DMS153 treated with DMSO at 0.1 percent for 48 hours (cell line): Measurements from ENCODE around the gene RFX1.
"Not testable (repeated sequence)": the region's sequence is repeated elsewhere in the genome, so short reads cannot be mapped to it uniquely, and the experiment has no call there.

Source experiments
- DNase-seq: peaks from one replicate; lab custom pipeline; 2025; ENCODE audit not compliant: unreplicated experiment; lab: John Stamatoyannopoulos, UW

RFX1 gene

DNA sequence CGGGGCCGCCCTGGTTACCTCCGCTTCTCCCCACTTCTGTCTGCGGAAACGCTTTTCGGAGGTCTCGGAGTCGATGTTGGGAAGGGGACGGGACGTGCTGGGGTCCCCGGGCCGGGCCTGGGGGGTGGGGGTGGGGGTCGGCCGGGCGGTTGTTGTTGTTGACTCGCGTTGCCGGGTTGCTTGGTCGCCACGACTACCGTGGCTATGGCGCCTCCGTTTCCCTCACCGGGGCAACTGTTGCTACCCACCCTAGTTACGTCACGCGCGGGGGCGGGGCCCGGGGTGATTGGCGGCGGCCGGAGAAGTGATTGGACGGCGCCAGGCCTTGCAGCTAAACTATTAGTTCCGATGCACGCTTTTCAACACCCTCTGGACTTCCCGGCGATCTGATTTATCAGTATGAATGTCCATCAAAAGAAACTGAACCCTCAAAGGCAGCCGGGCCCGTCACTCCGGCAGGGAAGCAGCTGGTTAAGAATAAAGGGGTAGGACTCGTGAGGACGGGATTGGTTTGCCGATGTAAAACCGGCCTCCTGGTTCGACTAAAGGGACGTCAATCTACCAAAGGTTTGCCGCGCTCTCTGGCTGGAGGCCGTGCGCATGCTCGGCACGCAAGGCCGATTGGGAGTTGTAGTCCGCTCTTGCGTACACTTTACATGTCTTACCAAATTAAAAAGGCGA is at the start of gene RFX1:
Gene RFX1, minus strand, starts transcription at position 236 of the 681 bp plus-strand sequence. CDS start 12,477 bp downstream, outside the sequence.
- peak; percentile 99 for DNase-seq

DNA sequence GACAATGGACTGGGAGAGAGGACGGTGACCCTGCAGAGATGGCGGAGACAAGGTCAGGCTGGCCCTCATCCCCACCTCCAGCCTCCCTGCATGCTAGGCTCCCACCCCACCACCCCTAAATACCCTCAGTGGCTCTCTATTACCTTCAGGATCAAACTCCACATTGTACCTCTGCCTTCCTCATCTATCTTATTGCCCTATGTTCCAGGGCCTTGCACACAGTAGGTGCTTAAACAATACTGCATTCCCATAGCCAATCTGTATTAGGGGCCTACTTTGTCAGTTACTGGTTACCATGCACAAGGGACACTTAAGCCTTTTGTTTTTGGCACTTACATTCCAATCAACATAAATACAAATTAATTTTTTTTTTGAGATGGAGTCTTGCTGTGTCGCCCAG is 49.3 kb upstream of the RFX1 start:
- no peak for DNase-seq

DNA sequence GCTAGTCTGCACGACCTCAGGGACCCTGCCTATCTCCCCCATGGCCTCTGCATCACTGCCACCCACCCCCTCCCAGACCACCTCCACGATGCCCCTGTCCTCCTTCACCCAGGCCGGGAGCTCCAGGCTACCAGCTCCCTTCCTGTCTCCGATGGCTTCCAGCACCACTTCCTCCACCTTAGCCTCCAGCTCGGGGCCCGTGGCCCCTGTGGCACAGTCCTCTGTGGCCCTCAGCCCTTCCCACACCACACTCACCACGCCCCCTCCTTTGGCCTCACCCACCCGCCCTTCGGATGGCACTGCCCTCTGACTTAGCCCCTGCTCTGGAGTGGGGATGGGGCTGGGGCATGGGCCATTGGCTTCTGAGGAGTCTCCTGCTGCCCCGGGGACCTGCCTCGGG is 48.6 kb upstream of the RFX1 start:
- no peak for DNase-seq

DNA sequence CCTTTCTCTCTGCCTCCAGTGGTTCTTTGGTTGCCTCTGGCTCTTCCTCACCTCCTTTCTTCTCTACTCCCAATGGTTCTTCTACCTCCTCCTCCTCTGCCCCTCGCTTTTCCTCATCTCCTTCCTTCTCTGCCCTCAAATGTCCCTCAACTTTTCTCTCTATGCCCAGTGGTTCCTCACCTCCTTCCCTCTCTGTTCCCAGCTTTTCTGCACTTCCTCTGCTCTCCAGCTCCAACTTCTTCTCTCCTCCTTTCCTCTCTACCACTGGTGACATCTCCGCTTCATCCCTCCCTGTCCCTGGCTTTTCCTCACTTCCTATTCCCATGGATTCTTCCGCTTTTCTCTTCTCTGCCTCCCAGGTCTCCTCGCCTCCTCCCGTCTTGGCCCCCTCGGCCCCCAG is 48.0 kb upstream of the RFX1 start:
- no peak for DNase-seq

DNA sequence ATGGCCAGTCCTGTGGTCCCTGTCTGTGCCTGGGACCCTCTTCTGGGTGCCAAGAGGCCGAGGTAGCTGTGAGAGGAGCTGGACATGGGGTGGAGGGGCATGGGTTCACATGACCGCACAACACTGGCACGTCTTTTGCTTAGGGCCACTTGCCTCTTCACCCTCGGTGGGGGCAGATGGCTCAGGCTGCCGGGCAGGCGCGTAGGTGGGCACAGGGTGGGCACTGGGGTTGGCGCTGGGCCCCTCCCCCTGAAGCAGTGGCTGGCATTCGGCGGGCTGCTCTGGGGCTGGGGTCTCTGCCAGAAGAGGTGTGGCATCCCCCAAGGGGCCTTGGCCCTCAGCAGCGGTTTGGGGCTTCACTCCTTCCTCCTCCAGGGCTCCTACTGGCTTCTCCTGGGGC is 47.4 kb upstream of the RFX1 start:
- no peak for DNase-seq

DNA sequence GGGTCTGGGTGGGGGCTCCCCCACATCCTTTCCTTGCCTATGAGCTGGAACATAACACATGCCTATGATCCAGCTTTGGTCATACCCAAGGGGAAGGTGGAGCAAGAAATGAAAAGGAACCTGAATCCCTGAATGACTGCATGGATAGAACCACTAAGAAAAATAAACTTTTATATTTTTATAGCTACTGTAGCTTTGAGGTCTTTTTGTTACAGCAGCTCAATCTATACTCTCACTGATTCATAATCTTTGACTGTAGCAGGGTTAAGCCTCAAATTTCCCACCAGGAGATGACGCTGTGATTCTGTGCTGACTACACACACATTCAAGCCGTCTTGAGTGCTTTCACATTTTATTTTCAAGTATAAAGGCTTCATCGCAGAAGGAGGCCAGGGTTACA is 46.9 kb upstream of the RFX1 start:
- no peak for DNase-seq

DNA sequence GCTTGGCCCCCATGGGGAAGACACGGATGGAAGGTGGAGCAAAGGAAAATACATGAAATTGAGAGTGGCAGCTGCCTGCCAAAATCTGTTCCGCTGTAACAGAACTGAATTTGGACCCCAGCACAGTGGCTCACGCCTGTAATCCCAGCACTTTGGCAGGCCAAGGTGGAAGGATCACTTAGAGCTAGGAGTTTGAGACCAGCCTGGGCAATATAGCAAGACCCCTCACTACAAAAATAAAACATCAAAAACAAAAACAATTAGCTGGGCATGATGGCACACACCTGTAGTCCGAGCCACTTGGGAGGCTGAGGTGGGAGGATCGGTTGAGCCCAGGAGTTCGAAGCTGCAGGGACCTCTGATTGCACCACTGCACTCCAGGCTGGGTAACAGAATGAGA is 46.4 kb upstream of the RFX1 start:
- no peak for DNase-seq

DNA sequence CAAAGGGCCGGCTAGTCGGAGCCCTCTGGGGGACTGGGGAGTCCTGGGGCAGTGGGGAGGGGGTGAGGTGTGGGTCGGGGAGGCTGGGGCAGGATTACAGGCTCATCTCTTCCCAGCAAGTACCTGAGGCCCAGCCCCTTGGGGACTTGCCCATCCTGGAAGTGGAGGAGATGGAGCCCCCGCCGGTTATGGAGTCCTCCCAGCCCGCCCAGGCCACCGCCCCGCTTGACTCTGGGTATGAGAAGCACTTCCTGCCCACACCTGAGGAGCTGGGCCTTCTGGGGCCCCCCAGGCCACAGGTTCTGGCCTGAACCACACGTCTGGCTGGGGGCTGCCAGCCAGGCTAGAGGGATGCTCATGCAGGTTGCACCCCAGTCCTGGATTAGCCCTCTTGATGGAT is 45.9 kb upstream of the RFX1 start:
- no peak for DNase-seq

DNA sequence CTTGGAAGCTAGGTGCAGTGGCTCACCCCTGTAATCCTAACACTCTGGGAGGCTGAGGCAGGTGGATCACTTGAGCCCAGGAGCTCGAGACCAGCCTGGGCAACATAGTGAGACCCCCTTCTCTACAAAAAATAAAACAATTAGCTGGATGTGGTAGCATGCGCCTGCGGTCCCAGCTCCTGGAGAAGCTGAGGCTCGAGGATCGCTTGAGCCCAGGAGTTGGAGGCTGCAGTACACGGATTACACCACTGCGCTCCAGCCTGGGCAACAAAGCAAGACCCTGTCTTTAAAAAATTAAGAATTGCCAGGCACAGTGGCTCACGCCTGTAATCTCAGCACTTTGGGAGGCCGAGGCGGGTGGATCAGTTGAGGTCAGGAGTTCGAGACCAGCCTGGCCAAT is 44.8 kb upstream of the RFX1 start:
- DNase-seq: not testable (repeated sequence)

DNA sequence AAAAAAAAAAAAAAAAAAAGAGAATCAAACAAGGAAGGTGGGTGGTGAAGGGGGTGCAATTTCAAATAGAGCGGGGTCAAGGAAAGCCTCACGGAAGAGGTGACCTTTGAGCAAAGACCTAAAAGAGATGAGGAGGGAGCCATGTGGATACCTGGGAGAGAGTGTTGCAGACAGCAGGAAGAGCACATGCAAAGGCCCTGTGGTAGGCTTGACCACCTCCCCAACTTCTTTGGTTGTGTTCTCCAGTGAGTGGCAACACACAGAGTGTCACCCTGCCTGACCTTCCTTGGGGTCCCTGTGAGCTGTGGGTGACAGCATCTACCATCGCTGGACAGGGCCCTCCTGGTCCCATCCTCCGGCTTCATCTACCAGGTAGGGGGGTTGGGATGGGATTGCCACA is 44.4 kb upstream of the RFX1 start:
- DNase-seq: no peak

DNA sequence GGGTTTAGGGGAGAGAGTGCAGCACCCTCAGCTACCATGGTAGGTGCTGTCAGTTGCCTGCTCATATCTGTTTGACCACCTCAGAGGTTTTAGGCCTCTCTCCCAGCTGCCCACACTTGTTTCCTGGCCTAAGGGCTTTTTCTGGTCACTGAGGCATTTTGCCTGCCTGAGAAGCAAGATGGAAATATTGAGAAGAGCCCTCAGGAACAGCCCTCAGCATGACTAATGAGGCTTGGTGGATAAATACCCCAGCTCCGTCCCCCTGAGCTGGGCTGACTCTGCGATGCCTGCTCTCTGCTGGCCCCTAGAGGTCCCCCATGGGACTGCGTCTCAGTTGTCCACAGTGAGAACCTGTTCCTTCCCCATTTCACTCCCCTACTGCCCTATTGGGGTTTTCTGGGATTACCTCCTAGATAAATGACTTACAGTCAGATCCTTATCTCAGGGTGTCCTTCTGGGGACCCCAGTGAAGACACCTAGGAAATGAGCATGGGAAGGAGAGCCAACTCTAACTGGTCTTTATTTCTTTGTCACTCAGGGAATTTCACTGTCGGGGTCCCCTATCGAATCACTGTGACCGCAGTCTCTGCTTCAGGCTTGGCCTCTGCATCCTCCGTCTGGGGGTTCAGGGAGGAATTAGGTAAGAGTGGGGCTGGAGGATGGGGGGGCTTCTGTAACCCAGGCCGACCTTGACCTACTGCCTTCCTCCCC is 42.5 kb upstream of the RFX1 start:
- no peak for DNase-seq

DNA sequence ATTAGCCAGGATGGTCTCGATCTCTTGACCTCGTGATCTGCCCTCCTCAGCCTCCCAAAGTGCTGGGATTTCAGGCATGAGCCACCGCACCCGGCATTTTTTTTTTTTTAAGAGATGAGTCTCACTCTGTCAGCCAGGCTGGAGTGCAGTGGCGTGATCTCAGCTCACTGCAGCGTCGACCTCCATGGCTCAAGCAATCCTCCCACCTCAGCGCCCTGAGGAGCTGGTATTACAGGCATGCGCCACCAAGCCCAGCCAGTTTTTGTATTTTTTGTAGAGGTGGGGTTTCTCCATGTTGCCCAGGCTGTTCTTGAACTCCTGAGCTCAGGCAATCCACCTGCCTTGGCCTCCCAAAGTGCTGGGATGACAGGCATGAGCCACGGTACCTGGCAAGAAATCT is 41.7 kb upstream of the RFX1 start:
- not testable (repeated sequence) for DNase-seq

DNA sequence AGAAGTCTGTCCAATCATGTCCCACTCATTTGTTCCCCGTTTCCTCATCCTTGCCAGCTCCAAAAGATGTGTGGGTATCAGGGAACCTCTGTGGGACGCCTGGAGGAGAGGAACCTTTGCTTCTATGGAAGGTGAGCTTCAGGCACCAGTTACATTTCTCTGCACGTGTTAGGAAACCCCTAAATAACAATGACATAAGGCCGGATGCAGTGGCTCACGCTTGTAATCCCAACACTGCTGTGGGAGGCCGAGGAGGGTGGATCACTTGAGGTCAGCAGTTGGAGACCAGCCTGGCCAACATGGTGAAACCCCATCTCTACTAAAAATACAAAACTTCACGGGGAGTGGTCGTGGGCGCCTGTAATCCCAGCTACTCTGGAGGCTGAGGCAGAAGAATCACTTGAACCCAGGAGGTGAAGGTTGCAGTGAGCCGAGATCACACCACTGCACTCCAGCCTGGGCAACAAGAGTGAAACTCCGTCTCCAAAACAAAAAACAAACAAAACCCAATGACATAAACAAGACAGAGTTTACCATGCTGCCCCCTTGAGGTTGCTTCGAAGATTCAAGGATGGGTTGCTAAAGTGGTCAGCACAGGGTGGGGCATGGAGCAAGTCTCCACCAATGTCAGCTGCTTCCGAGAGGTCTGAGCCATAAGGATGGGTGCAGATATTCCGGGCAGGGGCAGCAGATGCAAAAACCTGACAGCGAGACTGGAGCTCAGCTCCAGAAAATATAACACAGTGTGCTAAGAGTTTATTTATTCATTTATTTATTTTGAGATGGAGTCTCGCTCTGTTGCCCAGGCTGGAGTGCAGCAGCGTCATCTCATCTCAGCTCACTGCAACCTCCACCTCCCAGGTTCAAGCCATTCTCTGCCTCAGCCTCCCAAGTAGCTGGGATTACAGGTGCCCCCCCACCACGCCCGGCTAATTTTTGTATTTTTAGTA is 36.8 kb upstream of the RFX1 start:
- DNase-seq: peak; percentile 15

DNA sequence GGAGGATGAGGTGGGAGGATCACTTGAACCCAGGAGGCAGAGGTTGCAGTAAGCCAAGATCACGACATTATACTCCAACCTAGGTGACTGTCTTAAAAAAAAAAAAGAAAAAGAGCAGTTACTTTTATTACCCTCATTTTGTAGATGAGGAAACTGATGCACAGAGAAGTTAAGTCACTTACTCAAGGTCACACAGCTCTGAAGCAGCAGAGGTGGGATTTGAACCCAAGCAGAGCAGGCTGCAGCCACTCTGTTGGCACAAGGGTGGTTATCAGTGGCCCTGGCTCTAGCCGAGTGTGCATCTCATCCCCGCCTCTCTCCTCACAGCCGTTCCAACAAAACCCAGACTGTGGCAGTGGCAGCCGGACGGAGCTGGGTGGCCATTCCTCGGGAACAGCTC is 33.1 kb upstream of the RFX1 start:
- no peak for DNase-seq

DNA sequence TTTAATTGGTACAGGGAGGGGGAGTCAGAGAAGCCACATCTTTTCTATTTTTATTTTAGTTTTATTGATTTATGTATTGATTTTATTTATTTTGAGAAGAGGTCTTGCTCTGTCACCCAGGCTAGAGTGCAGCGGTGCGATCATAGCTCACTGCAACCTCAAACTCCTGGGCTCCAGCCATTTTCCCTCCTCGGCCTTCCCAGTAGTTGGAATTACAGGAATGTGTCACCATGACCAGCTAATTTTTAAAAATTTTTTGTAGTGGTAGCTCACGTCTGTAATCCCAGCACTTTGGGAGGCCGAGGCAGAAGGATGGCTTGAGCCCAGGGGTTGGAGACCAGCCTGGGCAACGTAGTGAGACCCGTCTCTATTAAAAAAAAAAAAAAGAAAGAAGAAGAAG is 29.6 kb upstream of the RFX1 start:
- no peak for DNase-seq

DNA sequence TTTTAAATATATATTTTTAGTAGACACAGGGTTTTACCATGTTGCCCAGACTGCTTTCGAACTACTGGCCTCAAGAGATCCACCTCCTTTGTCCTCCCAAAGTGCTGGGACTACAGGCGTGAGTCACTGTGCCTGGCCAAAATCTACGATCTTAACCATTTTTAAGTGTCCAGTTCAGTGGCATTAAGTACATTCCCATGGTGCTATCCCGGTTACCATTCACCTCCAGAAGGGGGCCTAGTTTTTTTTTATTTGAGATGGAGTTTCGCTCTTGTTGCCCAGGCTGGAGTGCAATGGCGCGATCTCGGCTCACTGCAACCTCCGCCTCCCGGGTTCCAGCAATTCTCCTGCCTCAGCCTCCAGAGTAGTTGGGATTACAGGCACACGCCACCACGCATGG is 29.0 kb upstream of the RFX1 start:
- not testable (repeated sequence) for DNase-seq

DNA sequence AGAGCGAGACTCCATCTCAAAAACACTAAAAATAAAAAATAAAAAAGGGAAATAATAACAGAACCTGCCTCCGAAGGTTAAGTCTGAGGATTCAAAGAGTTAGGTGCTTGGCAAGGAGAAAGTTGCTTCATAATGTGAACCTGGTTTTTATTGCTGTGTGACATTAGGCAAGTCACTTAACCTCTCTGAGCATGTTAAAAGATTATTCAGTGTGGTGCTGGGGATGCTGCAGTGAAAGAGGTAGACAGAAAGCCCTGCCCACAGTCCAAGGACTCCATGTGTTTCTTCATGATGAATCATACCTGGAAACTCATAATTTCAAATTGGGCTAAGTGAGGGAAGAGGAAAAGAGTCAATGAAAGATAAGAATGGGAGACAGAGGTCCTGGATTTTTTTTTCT is 27.8 kb upstream of the RFX1 start:
- no peak for DNase-seq

DNA sequence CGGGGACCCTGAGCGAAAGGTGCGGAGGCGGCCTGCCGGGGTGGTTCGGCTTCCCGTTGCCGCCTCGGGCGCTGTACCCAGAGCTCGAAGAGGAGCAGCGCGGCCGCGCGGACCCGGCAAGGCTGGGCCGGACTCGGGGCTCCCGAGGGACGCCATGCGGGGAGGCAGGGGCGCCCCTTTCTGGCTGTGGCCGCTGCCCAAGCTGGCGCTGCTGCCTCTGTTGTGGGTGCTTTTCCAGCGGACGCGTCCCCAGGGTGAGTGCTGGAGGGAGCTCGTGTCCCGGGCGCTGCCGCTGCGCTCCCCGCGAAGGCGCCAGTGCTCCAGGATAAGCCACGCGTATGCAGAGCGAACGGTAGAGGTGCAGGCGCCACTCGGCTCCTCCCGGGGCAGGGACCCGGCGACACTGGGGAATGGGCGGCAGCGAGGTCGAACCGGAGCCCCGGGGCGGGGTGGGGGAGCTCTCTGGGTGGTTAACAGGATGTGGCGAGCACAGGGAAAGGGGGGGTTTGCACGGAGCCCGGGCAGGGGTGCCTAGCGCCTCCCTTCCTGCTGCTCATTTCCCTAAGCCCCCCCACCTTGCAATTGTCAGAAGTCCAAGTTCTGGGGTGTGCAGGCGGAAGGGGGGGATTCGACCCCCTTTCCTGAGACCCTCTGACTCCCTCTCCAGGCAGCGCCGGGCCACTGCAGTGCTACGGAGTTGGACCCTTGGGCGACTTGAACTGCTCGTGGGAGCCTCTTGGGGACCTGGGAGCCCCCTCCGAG is 25.8 kb upstream of the RFX1 start, which contains the start of gene IL27RA:
Gene IL27RA, plus strand, starts transcription at position 44 of the 762 bp plus-strand sequence. Its CDS starts 111 bp downstream, at position 155.
- DNase-seq: peak; percentile 59

DNA sequence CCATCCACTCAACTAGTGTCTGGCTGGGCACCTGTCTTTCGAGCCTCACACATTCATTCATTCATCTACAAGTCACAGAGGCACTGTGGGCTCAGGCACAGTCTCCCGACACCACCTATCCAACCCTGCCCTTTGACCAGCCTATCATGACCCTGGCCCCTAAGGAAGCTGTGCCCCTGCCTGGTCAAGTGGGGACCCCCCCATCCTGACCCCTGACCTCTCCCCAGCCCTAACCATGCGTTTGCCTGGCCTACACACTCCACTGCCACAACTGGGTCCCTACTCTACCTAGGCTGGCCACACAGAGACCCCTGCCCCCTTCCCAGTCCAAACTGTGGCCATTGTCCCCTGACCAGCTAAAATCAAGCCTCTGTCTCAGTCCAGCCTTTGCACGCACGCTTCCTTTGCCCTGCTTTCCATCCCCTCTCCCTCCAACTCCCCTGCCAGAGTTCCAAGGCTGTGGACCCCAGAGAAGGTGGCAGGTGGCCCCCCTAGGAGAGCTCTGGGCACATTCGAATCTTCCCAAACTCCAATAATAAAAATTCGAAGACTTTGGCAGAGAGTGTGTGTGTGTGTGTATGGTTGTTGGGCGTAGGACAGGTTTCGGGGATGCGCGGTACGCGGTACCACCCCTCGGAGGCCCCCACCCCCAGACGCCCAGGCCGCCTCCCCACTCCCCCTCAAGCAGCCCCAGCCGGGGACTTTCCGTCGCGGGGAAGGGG is 25.0 kb upstream of the RFX1 start:
- no peak for DNase-seq

DNA sequence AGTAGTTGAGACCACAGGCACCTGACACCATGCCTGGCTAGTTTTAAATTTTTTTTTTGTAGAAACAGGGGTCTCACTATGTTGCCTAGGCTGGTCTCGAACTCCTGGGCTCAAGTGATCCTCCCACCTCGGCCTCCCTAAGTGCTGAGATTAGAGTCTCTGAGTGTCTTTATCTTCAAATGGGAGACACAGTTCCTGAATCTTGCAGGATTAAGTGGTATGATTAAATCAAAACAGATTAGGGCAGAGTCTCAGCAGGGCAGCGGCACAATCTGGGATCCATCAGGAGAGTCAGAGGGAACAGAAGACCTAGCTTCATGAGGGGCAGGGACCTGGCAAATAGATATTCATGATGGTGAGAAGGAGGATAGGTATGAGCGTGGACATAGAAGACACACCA is 22.8 kb upstream of the RFX1 start:
- DNase-seq: no peak
